CD14-positive monocyte (primary cell): ENCODE data around the gene RPS6KL1. TPM values are rescaled to one million over a fixed set of nuclear protein-coding genes. Genes with fewer than 3 reads are reported as not detected.

ENCODE experiments used
- DNase-seq, 3 donors: peaks; one replicate each; pipeline ENCODE4 v3.0.0-alpha.2; 2011 to 2022
- H2AFZ ChIP-seq: 2 replicates; pipeline ENCODE4 v1.6.0; 2012; ENCODE audit warnings: mild to moderate bottlenecking, low read depth, low read length, inconsistent platforms; ENCODE audit not compliant: insufficient read depth, poor library complexity, severe bottlenecking
- H3K27ac ChIP-seq, 2 donors: 1 replicate in 1 of 2; 2 replicates in 1 of 2; pipeline ENCODE4 v1.5.1; 2012 to 2013; ENCODE audit warnings: low read length in 2 of 2, control low read depth in 1 of 2, inconsistent platforms in 1 of 2, low read depth in 1 of 2, mild to moderate bottlenecking in 1 of 2
- H3K27me3 ChIP-seq, 2 donors: one replicate each; pipeline versions ENCODE4 v1.6.0 to v1.6.1; 2011 to 2013; ENCODE audit warnings: low read length in 2 of 2; ENCODE audit not compliant: control insufficient read depth in 2 of 2, insufficient read depth in 2 of 2
- H3K36me3 ChIP-seq, 2 donors: replicated peaks in 1 of 2; 1 replicate in 1 of 2; 2 replicates in 1 of 2; pipeline versions ENCODE4 v1.5.1 to v1.6.1; 2012 to 2013; ENCODE audit warnings: low read length in 2 of 2, control low read depth in 1 of 2, inconsistent platforms in 1 of 2, mild to moderate bottlenecking in 1 of 2; ENCODE audit not compliant: insufficient read depth in 2 of 2, control insufficient read depth in 1 of 2
- H3K4me1 ChIP-seq, 2 donors: 1 replicate in 1 of 2; 2 replicates in 1 of 2; pipeline versions ENCODE4 v1.5.1 to v1.6.1; 2012 to 2013; ENCODE audit warnings: low read length in 2 of 2, control low read depth in 1 of 2, inconsistent platforms in 1 of 2, mild to moderate bottlenecking in 1 of 2, moderate library complexity in 1 of 2; ENCODE audit not compliant: insufficient read depth in 2 of 2, control insufficient read depth in 1 of 2
- H3K4me2 ChIP-seq: replicated peaks from 2 replicates; pipeline ENCODE3; 2012; ENCODE audit warnings: low read length, moderate library complexity, mild to moderate bottlenecking; ENCODE audit not compliant: poor library complexity, severe bottlenecking; ENCODE audit errors: extremely low read depth
- H3K4me3 ChIP-seq, 3 experiments: fragments of 200-600 bp in 1 of 3; sonication (generic) in 1 of 3; replicated peaks in 1 of 3; 1 replicate in 2 of 3; 2 replicates in 1 of 3; pipeline ENCODE4 v1.5.1; 2011 to 2013; ENCODE audit warnings: low read length in 3 of 3, mild to moderate bottlenecking in 3 of 3, control low read depth in 2 of 3, low read depth in 2 of 3, inconsistent platforms in 1 of 3, moderate library complexity in 1 of 3
- H3K79me2 ChIP-seq: 2 replicates; pipeline ENCODE4 v1.6.0; 2012; ENCODE audit warnings: mild to moderate bottlenecking, control low read depth, inconsistent platforms, low read length, moderate library complexity; ENCODE audit not compliant: insufficient read depth
- H3K9ac ChIP-seq: 2 replicates; pipeline ENCODE4 v1.6.0; 2017; ENCODE audit warnings: low read length, mild to moderate bottlenecking; ENCODE audit not compliant: insufficient read depth, poor library complexity, severe bottlenecking
- H3K9me3 ChIP-seq, 2 donors: replicated peaks in 1 of 2; 1 replicate in 1 of 2; 2 replicates in 1 of 2; pipeline versions ENCODE4 v1.5.1 to v1.6.1; 2012 to 2013; ENCODE audit warnings: low read length in 2 of 2, control low read depth in 1 of 2; ENCODE audit not compliant: control insufficient read depth in 1 of 2, insufficient read depth in 1 of 2
- H4K20me1 ChIP-seq: 2 replicates; pipeline ENCODE4 v1.6.0; 2012; ENCODE audit warnings: mild to moderate bottlenecking, low read length, control low read depth, moderate library complexity; ENCODE audit not compliant: insufficient read depth
- H3K27ac Mint-ChIP-seq, 7 donors: one replicate each; pipeline ENCODE4 v1.8.0; 2020; ENCODE audit warnings: mild to moderate bottlenecking in 7 of 7, mixed read lengths in 7 of 7, moderate library complexity in 6 of 7, inconsistent platforms in 2 of 7
- H3K27me3 Mint-ChIP-seq, 3 donors: one replicate each; pipeline ENCODE4 v1.8.0; 2021 to 2022; ENCODE audit warnings: low read depth in 3 of 3, mild to moderate bottlenecking in 3 of 3, mixed read lengths in 3 of 3, moderate library complexity in 3 of 3, inconsistent platforms in 1 of 3
- H3K36me3 Mint-ChIP-seq, 2 donors: one replicate each; pipeline ENCODE4 v1.8.0; 2020; ENCODE audit warnings: mixed read lengths in 2 of 2, inconsistent platforms in 1 of 2, mild to moderate bottlenecking in 1 of 2
- H3K4me1 Mint-ChIP-seq: one replicate; pipeline ENCODE4 v1.8.0; 2020; ENCODE audit warnings: mild to moderate bottlenecking, mixed read lengths
- H3K4me3 Mint-ChIP-seq, 2 donors: one replicate each; pipeline ENCODE4 v1.8.0; 2020; ENCODE audit warnings: mild to moderate bottlenecking in 2 of 2, mixed read lengths in 2 of 2, moderate library complexity in 1 of 2
- H3K9me3 Mint-ChIP-seq, 7 donors: one replicate each; pipeline ENCODE4 v1.8.0; 2020 to 2022; ENCODE audit warnings: mixed read lengths in 7 of 7, mild to moderate bottlenecking in 6 of 7, moderate library complexity in 6 of 7, inconsistent platforms in 2 of 7
- CTCF ChIP-seq: fragments of 200-600 bp; IDR thresholded peaks from one replicate; pipeline ENCODE4 v1.8.0; 2022; ENCODE audit warnings: antibody characterized with exemption, mild to moderate bottlenecking
- WGBS: methylation state at CpG from one replicate; pipeline ENCODE4 v1.1.5; 2013; ENCODE audit warnings: missing lambda C conversion rate; ENCODE audit not compliant: insufficient coverage; 5-methylcytosine and 5-hydroxymethylcytosine counted together
- intact Hi-C, 2 donors: fragments of 100-400 bp; cut with micrococcal nuclease; formaldehyde crosslinking; loops; one replicate each; pipeline versions ENCODE4 v1.15.0 to v1.15.1; 2023
- polyA plus RNA-seq, 3 donors: library from polyadenylated mRNA; depleted of rRNA in 1 of 3; unstranded in 2 of 3; stranded (reverse) in 1 of 3; fragments of 300-500 nt in 2 of 3; fragments of >200 nt in 1 of 3; fragmentation: Illumina TruSeq in 2 of 3; gene quantifications; 1 replicate in 2 of 3; 2 replicates in 1 of 3; pipeline ENCODE4 v1.2.3, GENCODE V29; 2012 to 2021

RPS6KL1 gene
- polyA plus RNA-seq, 3 donors = 0.13 TPM; not detected in 2

- TF ChIP-seq CTCF = no peak
- no peaks in the 10 kb centered on the region for H3K36me3 Mint-ChIP-seq
- H3K9me3 ChIP-seq = no peaks in the 10 kb centered on the region
- intact Hi-C loops = no loop called here
- H3K4me3 ChIP-seq = peak within 1 kb of the TSS in 1 of 3 experiments; percentile 51
- 4% methylated on average over 4 of the region's 13 CpGs for WGBS
- peak within 1 kb of the TSS in 1 of 2 donors; percentile 67 for H3K4me3 Mint-ChIP-seq
- peaks cover under 1% of the 10 kb centered on the region for H3K79me2 ChIP-seq
- H3K27ac ChIP-seq = no peak within 1 kb of the TSS
- H4K20me1 ChIP-seq = no peaks in the 10 kb centered on the region
- no peaks in the 10 kb centered on the region for H3K9me3 Mint-ChIP-seq
- peak within 1 kb of the TSS in 2 of 7 donors; percentile 22 to 44 for H3K27ac Mint-ChIP-seq
- H2AFZ ChIP-seq = peak within 1 kb of the TSS; percentile 75
- H3K27me3 Mint-ChIP-seq = peaks cover 0 to 1% (median 1%) of the 10 kb centered on the region in 3 donors
- peaks cover 22% of the 10 kb centered on the region for H3K4me1 Mint-ChIP-seq
- peak in 2 of 3 donors; percentile 37 to 55 for DNase-seq
- no peaks in the 10 kb centered on the region for H3K27me3 ChIP-seq
- peak within 1 kb of the TSS; percentile 23 for H3K9ac ChIP-seq
- H3K36me3 ChIP-seq = no peaks in the 10 kb centered on the region
- H3K4me1 ChIP-seq = peaks cover 17 to 21% of the 10 kb centered on the region in 2 donors
- peak within 1 kb of the TSS; percentile 61 for H3K4me2 ChIP-seq
Measured at GRCh38 chr14:74875941-74876913, 46.8 kb downstream of the RPS6KL1 start, which contains the start of gene PROX2. PROX2 (minus strand) TSS chr14:74876145; CDS start chr14:74863834, 12,311 bp downstream.

- H3K4me1 ChIP-seq = peaks cover 12 to 15% of the 10 kb centered on the region in 2 donors
- no peak overlapping the region for H3K4me3 ChIP-seq
- no peaks in the 10 kb centered on the region for H3K27me3 ChIP-seq
- no peak overlapping the region for H3K4me3 Mint-ChIP-seq
- no peak overlapping the region for H3K27ac ChIP-seq
- peak overlapping the region; percentile 75 for H2AFZ ChIP-seq
- no peaks in the 10 kb centered on the region for H4K20me1 ChIP-seq
- no peak for TF ChIP-seq CTCF
- intact Hi-C loops = no loop called here
- no peaks in the 10 kb centered on the region for H3K36me3 ChIP-seq
- peaks cover 0 to 1% (median 1%) of the 10 kb centered on the region in 3 donors for H3K27me3 Mint-ChIP-seq
- H3K4me2 ChIP-seq = no peak overlapping the region
- H3K4me1 Mint-ChIP-seq = peaks cover 17% of the 10 kb centered on the region
- no peaks in the 10 kb centered on the region for H3K79me2 ChIP-seq
- no peaks in the 10 kb centered on the region for H3K36me3 Mint-ChIP-seq
- peak overlapping the region in 1 of 7 donors; percentile 7 for H3K27ac Mint-ChIP-seq
- no peaks in the 10 kb centered on the region for H3K9me3 Mint-ChIP-seq
- WGBS = no CpG with 5 or more reads among the region's 5 CpGs
- no peaks in the 10 kb centered on the region for H3K9me3 ChIP-seq
- no peak for DNase-seq
- no peak overlapping the region for H3K9ac ChIP-seq
Measured at GRCh38 chr14:74875204-74875603, 47.9 kb downstream of the RPS6KL1 start.
